SHP77 (cell line): ENCODE data around the gene TJP3.
A peak's percentile ranks its signal among the peaks of the same experiment; 100 is the strongest.
"Not testable (repeated sequence)": the region's sequence is repeated elsewhere in the genome, so short reads cannot be mapped to it uniquely, and the experiment has no call there.

Experiments used
- DNase-seq, 2 experiments: peaks; one replicate each; lab custom pipeline; 2025; lab: John Stamatoyannopoulos, UW

Gene TJP3

GRCh38 chr19:3738477-3739220 is 30.5 kb downstream of the TJP3 start:
- DNase-seq: no peak

GRCh38 chr19:3740431-3740830 is 32.2 kb downstream of the TJP3 start:
- no peak for DNase-seq

- DNase-seq: no peak
Observed at GRCh38 chr19:3743486-3743885, 35.3 kb downstream of the TJP3 start.

GRCh38 chr19:3745363-3746045 is 37.3 kb downstream of the TJP3 start:
- DNase-seq: no peak

GRCh38 chr19:3746371-3747056 is 38.3 kb downstream of the TJP3 start:
- DNase-seq: no peak

- DNase-seq: peak; percentile 8 to 14
Observed at GRCh38 chr19:3748965-3749364, 40.8 kb downstream of the TJP3 start.

GRCh38 chr19:3750211-3750610 is 42.0 kb downstream of the TJP3 start:
- DNase-seq: no peak

- no peak for DNase-seq
Observed at GRCh38 chr19:3751236-3751635, 43.1 kb downstream of the TJP3 start.

GRCh38 chr19:3752492-3752891 is 44.3 kb downstream of the TJP3 start:
- DNase-seq: no peak

- no peak for DNase-seq
Observed at GRCh38 chr19:3753631-3754410, 45.6 kb downstream of the TJP3 start.

- DNase-seq: not testable (repeated sequence)
Observed at GRCh38 chr19:3757705-3758104, 49.5 kb downstream of the TJP3 start.

GRCh38 chr19:3758297-3758696 is 50.1 kb downstream of the TJP3 start:
- DNase-seq: not testable (repeated sequence)

- no peak for DNase-seq
Observed at GRCh38 chr19:3759482-3760254, 51.5 kb downstream of the TJP3 start.

- no peak for DNase-seq
Observed at GRCh38 chr19:3760871-3761361, 52.7 kb downstream of the TJP3 start.

GRCh38 chr19:3761382-3762129 is 53.4 kb downstream of the TJP3 start, which contains the start of gene APBA3:
Gene APBA3 (minus strand): TSS chr19:3761692. CDS start chr19:3760264, 1,428 bp downstream.
- peak; percentile 92 to 94 for DNase-seq

GRCh38 chr19:3762130-3762473 is 53.9 kb downstream of the TJP3 start:
- DNase-seq: no peak

- DNase-seq: peak; percentile 97
Observed at GRCh38 chr19:3762501-3763459, 54.6 kb downstream of the TJP3 start, which contains the start of gene MRPL54. Gene MRPL54 (plus strand): TSS chr19:3762682. CDS start chr19:3762701, 19 bp downstream.

- no peak for DNase-seq
Observed at GRCh38 chr19:3765121-3765520, 56.9 kb downstream of the TJP3 start.

- DNase-seq: not testable (repeated sequence)
Observed at GRCh38 chr19:3765757-3766156, 57.6 kb downstream of the TJP3 start.
